Measurements from ENCODE around the gene FGR.

FGR gene

DNA sequence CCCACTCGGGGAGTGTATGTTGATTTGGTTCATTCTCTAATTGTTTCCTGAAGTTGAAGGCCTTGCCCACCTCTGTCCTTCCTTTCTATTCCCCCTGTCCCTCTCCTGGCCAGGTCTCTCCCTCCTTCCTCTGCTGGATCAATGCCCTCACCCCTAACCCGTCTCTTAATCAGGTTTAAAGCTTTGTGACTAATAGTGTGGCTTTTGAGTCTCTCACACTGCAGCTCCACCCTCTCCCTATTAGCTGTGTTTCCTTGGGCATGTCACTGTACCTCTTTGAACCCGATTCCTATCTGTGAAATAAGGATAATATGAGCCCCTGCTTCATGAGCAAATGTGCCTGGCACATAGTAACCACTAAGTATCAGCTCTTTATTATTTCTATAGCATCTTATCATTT, 51.5 kb downstream of the FGR start:
- DNase-seq = no peak

DNA sequence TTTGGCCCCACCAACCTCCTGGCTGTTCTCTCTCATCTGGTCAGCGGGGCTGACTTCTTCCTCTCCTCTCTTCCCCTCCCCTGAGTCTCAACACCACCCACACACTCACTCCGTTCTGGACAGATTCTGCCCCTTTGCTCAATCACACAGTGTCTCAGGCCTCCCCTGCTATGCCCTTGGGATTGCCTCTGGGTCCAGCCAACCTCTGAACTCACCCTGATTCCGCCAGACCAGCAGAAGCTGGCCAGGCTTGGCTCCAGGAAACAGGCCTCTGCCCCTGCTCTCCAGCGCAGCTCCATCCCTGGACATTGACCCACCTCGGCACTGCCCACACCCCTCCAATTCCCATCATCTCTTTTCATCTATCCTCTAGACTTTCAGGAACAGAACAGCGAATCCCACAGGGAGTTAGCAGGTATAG, 53.2 kb downstream of the FGR start:
- no peak for DNase-seq

DNA sequence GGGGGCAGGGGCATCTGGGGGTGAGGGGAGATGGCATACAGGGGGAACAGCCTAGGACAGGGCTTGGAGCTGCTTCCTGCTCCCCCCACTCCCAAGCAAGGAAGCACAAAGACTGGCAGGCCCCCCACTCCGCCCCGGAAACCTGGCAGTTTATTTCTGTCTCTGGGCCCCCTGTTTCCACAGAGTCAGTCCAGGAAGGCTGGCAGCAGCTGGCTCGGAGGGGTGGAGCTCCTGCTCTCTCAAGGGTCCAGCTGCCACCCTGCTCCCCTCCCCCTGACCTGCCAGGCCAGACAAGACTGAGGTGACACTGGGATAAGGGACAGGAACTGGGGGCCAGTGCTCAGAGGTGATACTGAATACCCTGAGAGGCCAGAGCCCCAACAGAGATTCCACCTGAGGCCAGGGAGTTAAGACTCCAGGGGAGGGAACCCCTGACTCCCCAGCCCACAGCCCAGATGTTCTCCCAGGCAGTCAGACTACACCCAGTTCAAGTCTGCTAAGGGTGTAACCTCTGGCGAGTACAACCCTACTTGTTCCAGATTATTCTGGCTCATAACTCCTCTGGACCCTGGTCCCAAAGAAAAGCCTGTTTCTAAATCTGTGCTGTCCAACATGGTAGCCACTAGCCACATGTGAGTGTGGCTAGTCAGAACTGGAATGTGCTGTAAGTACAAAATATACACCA, 57.3 kb downstream of the FGR start:
- DNase-seq = no peak

DNA sequence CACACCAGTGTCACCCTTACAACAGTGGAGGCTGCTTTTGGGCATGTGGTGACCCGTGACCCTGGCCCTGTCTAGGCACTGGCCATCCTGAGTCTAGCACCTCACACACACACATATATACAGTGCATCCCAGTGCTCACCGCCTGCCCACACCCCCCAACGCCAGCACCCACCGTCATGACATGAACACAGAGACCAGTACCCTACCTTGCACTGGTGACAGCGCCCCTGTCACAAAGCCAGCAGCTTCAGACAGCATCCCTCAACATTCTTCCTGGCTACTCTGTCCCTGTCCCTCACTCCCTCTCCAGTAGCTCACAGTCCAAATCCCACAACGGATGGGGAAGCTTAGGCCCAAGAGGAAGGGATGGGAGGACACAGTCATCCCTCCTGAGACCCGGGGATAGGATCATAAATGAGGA, 58.2 kb downstream of the FGR start:
- no peak for DNase-seq

DNA sequence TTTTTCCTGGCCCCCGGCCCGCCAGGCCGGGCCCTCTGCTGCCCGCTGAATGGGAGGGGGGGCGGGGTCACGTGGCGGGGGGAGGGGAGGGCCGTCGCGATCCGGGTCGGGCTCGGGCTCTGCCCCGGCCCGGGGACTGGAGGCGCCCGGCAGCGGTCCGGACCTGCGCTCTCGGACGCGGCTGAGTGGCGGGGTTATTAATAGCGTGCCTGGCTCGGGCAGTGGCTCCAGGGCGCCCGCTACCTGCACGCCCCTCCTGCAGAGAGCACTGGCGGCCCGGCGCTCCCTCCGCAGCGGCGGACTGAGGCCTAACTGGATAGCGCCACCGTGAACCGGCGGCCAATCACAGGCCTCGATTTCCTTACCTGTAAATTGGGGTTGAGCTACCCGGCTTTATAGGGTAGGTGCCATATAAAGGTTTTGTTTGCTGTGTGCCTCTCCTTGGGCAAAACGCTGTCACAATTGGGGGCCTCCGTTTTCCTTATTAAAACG, 59.1 kb downstream of the FGR start:
- DNase-seq = no peak

DNA sequence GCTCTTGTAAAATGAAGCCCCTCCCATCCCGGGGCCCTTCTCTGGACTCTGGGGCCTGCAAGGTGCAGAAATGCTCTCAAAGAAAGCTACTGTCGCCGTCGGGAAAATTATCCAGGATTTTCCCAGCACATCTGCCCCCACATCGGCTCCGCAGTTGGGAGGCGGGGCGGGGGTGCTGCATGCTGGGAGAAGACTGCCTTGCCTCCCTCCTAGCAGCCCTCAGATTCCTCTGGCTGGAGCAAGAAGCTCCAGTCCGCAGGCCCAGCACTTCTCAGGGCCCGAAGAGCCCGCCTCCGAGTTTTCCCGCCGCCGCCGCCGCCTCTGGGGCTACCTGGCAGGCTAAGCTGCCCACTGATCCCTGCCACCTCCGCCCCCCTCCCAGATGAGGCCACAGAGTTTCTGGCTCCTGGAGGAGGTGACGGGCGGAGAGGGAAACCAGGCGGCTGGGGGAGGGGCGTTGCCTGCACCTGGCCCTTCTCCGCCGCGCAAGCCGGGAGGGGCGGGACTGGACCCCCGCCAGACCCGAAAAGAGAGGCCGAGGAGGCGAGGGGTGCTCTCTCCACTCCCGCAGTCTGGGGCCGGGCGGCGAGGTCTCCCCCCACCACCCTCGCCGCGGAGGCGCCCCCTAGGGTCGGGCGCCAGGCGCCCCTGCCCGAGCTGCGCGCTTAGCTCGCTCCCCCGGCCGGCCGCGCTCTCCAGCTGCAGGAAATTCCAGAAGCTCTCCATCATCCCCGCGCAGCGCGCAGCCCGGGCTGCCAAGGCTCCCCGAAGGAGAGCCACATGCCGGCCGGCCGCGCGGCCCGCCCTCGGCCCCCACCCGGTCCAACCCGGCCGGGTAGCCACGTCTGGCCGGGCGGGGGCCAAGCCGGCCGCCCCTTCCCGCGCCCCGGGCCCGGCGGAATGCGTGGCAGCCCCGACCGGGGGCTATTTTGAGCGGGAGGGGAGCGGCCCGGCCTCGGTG, 59.8 kb downstream of the FGR start:
- peak; percentile 58 for DNase-seq

DNA sequence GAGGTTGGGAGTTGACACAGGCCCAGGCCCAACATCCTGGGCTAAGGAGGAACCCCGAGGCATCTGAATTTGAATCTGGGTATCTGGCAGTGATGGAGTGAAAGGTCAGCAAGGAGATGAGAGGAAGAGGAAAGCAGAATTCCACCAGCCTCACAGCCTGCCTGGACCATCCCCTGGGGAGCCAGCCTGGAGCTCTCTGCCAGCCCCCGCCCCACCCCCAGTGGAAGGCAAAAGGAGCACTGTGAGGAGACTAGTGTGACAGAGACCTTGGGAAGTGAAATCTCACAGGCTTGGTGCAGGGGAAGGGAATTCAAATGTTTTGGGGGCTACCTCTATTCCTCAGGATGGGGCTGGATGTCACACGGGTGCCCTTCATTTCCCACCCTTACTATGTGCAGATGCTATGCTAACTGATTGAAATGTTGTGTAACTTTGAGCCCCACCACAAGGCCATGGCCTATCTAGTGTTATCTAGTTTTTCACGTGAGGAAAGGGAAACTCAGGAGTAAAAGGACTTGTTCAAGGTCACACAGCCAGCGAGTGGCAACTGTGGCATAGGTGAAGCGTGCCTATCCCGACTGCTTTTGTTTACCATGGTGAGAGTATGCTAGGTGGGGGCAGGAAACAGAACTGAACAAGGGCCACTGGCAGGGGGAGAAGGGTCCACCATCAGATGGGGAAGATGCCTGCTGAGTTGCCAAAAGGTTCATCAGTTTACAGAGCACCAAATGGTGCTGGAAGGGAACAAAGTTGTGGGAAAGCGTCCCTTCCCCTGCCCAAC, 60.8 kb downstream of the FGR start:
- DNase-seq = no peak

DNA sequence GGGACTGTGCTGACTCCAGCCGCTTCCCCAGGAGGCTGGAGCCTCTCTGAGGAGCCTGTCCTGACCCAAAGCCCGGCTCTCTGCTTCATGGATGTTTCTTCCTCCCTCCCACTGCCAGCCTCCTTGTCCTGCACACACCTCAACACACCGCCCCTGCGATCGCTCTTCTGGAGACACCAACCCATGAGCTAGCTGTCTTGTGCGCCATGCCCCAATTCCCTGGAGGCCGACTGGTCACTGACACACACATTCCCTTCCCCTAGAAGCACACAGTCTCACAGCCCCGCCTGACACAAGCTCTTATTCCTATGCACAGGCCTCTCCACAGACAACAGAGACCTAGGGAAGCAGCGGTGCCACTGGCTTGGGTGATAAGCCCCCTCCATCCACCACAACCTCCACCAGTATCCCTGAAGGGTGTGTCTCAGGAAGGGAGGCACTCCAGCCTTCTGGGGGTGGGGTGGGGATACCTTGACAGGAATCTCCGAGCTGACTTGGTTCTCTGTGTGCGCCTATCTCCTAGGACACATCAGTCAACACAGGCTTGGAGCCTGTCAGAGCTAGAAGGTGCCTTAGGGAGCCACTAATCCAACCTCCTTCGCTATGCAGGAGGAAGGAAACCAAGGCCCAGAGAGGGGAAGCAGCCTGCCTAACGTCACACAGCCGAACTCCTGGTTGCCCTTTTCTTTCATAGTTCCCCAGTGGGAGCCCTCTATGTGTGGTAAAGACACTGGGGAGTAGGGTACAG, 62.1 kb downstream of the FGR start:
- DNase-seq = no peak

DNA sequence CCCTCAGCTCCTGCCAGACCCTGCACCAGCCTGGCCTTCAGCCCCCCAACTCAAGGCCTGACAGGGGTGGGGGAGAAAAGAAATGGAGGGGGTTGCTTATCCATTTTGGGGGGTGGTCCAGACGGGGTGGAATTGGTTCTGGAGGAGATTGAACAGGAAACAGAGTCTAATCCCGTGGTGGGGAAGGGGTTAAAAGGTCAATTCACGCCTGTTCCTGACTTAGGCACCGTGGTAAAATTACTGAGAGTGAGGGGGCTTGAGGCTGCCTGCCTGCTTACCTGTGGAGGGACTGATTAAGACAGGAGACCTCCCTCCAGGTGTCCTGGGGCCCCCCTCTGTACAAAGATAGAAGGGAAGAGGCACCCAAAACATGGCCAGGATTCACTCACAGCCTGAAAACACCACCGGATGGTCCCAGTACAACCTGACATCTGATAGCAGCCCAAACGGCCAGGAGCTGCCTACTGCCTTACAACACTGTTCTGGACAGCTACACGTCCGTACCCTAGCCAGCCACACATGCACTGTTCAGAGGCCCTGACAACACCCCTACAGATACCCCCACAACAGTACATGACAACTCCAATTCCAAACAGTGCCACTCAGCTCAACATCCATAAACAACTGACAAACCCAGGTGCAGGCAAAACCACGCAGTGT, 62.8 kb downstream of the FGR start:
- no peak for DNase-seq

DNA sequence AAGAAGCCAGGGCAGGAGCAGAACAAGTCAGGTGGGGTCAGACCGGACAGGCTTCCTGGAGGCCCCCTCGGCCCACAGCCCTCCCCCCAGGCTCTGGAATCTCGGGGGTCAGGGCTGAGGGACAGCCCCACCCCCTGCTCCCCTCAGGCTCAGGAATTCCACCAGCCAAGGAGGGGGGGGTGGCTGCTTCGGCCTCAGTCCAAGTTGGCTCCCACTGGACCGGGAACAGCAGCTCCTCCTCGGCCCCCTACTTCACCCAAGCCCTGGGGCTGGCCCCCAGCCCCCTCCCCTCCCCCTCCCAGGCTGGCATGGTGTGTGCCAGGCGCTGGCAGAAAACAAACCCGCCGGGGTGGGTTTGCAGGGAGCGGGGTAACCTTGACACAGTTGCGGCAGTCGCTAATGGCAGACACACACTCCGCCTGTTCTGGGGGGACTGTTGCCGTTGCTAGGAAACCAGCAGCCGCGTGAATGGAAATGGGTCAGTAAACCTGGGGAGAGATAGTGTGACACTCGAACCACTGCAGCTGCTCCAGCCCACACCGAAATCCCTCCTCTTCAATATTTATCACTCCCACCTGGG, 63.5 kb downstream of the FGR start:
- DNase-seq = peak; percentile 30

DNA sequence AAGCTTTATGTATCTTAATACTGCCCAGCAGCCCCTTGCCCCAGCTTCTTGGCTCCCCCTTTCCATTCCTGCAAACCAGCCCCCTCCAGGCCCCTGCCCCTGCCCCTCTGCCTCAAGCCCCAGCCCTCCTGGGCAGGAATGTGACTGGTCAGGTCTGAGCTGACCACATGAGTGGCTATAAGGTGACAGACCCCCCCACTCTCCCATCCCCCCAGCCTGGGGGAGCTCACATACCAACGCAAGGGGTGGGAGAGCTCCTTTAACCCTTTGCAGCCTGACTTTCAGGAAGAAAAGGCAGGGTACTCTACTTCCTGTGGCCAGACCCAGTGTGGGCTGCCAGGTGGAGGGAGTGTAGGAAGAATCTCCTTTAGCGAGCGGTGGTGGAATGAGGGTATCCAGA, 64.2 kb downstream of the FGR start:
- DNase-seq = no peak

DNA sequence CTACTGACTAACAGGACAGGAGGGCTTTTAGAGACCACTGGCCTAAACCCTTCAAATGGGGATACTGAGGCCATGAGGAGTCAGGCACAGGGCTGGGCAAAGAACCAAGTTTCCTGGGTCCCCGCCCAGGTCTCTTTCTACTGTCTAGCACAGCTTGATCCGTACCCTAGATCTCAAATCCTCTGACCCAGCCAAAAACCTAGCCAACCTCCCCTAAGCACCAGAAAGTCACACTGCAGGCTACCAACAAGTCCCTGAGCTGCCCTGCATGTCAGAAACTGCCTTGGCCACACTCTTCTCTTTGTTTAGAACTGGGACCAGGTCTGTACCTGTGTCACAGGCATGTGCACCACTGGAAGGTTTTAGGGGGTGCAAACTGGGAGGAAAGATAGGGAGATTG, 64.6 kb downstream of the FGR start:
- no peak for DNase-seq

DNA sequence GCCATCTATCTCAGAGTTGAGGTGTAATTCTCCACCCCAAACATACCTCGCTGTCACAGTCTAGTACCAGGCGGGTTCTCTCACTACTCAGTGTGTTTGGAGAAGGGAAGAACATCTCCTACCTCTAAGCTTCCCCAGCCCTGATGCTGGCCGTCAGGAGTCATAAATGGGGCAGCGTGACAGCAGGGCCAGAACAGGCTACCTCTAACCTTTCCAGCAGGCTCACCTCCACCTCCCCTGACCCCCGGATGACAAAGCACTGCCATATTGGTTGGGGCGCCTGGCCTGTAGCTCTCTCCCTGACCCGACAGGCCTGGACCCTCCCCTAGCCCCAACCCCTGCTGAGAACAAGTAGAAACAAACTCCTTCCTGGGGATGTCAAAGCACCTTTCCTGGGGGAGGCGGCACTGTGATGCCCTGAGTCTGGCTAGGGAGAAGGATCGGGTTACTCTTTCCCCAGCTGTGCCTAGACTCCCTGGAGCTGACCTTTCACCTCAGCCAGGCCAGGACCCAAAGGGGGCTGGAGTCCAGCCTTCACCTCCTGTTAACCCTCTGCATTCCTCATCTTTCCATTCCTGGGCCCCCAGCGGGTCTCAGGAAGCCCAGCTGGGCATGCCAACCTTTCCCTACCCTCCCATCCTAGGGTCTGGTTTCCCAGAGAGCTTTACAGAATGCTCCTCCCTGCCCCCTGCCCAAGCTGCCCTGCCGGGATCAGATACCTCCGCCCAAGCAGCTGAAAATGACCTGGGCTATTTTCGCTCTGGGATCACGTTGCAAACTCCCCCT, 65.3 kb downstream of the FGR start:
- no peak for DNase-seq

DNA sequence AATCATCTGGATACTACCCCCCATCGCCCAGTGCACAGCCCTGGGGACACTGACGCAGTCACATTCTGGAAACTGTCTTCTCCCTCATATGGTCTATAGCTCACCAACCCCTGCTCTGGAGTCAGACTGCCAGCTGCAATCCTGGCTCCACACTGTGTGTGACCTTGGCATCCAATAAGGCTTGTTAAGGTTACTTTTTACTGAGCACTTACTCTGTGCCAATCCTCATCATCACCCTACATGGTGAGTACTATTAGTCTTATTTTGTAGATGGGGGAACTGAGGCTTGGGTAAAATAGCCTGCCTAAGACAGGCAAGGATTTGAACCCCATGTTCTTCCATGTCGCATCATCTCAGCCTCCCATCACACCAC, 65.9 kb downstream of the FGR start:
- DNase-seq = no peak

DNA sequence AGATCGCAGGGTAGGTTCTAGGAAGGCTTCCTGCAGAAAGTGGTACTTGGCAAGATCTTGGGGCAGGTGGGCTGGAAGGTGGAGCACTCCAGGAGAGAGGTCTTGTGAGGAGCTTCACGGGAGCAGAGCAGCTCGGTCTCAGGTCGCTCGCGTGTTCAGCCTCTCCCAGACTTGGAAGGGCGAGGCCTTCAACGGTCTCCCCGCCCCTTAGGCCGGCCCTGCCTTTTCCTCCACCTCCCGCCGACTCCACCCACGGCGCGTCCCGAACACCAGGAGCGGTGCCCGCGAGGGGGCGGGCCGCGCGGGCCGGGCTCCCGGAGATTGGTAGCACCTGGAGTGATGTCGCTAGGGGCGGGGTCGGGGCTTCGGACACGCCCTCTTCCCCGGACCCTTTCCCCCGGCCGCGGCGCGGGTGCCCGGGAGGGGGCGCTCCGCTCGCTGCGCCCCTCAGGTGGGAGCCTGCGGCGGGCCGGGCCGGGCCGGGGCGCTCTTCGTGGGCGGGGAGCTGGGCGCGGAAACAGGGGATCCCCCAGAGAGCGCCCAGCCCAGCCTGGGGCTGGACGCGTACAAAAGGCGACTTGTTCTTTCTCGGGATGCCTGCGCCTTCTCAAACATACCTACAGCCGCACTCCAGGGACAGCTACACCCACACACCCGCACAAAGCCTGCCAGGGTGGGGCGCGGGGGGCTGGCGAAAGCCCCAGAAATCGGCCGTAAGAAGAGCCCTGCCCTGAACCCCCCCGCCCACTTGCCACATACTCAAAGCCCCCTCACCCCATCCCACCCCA, 66.5 kb downstream of the FGR start:
- DNase-seq = peak; percentile 79

DNA sequence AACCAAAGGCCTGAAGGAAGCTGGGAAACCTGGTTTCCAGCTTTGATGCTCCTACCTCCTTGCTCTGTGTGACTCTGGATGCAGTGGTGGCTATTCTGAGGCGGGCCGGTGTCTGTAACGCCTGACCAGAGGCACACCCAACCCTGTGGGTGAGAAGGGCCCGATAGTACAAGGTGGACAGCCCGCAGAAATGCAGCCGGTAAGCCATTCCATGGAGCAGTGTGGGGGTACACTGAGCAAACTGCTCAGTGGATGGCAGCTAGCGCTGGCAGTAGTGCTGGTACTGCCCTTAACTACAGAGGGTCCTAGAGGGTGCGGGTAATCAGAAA, 67.0 kb downstream of the FGR start:
- no peak for DNase-seq

DNA sequence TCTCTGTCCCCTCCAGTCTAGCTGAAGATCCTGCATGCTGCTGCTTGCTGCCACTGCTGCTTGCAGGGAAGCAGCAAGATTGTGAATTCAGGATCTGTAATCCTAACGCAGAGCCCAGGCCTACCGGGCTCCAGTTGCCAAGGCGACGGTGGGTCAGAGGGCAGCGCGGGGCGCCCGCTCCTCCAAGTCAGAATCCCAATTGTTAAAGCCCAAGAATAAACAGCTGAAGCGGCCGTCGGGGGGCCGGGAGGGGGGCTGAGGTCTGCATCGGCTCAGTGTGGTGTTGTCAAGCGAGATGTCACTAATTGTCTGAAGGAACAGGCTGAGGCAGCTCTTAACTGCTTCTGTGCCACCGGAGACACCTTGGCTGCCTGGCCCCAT, 67.8 kb downstream of the FGR start:
- no peak for DNase-seq

DNA sequence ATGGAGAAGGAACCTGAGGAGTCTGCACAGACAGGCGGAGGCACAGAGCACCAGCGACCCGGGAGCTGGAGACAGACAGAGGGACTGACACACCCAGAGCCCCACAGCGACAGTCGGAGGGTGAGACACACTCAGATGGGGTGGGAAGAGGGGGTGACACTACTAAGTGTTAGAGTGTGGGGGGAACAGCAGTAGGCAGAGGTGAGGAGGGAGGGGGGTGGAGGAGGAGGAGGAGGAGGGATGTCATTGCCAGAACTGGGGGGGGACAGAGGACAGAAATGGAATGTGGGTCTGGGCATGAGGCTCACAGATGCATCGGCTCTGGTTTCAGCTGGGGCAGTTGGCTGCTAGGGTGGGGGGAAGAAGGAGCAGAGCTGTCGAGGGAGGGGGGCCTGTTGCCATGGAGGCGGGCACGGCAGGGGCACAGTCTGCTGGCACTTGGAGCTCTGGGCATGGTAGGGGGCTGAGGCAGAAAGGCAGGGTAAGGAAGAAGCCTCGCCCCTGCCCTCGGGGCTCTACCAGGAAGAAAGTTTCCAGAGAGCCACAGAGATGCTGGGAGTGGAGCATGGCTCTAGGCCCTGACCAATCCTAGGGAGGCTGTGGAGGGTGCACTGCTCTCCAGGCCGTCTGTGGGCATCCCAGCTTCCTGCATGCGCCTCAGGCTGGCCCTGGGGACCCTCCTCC, 68.4 kb downstream of the FGR start:
- DNase-seq = no peak

Measured in NCI-H2107 (cell line).